SK-N-SH (cell line): Measurements from ENCODE around the gene MAP2K5.

Experiments used
- CHD2 ChIP-seq: fragments of 150-350 bp; IDR thresholded peaks from 2 replicates; pipeline ENCODE4 v1.6.1; 2018; ENCODE audit warnings: low read length; ENCODE audit not compliant: partially characterized antibody
- CTCF ChIP-seq: fragments of 200-600 bp; sonication (generic); IDR thresholded peaks from 2 replicates; pipeline ENCODE4 v1.6.1; 2017; ENCODE audit warnings: antibody characterized with exemption, mild to moderate bottlenecking, moderate library complexity
- ELF1 ChIP-seq: IDR thresholded peaks from 2 replicates; pipeline ENCODE4 v1.4.0; 2012
- EP300 ChIP-seq, 2 experiments: IDR thresholded peaks; 2 replicates each; pipeline versions ENCODE4 v1.4.0 to v1.6.1; 2012; ENCODE audit warnings: borderline replicate concordance in 1 of 2, low read depth in 1 of 2, low read length in 1 of 2
- FOXM1 ChIP-seq: IDR thresholded peaks from 2 replicates; pipeline ENCODE4 v1.4.0; 2012; ENCODE audit warnings: low read depth, mild to moderate bottlenecking
- GABPA ChIP-seq: IDR thresholded peaks from 2 replicates; pipeline ENCODE4 v1.4.0; 2012; ENCODE audit warnings: low read depth, mild to moderate bottlenecking
- SMC3 ChIP-seq: IDR thresholded peaks from 2 replicates; pipeline ENCODE4 v1.6.1; 2012; ENCODE audit warnings: low read depth, low read length, improper control_type of control experiment
- TAF1 ChIP-seq: IDR thresholded peaks from 2 replicates; pipeline ENCODE4 v1.6.1; 2012; ENCODE audit warnings: low read depth, mild to moderate bottlenecking, low read length, moderate library complexity, borderline replicate concordance
- USF1 ChIP-seq: IDR thresholded peaks from 2 replicates; pipeline ENCODE4 v1.4.0; 2012; ENCODE audit warnings: low read depth, borderline replicate concordance
- YY1 ChIP-seq: IDR thresholded peaks from 2 replicates; pipeline ENCODE4 v1.4.0; 2012; ENCODE audit warnings: low read depth, mild to moderate bottlenecking
- TF ChIP-seq, protein P1 (sequence below): fragments of 150-350 bp; IDR thresholded peaks from 2 replicates; pipeline ENCODE4 v1.6.1; 2017; ENCODE audit warnings: antibody characterized with exemption, low read length, low read depth, borderline replicate concordance

DNA sequence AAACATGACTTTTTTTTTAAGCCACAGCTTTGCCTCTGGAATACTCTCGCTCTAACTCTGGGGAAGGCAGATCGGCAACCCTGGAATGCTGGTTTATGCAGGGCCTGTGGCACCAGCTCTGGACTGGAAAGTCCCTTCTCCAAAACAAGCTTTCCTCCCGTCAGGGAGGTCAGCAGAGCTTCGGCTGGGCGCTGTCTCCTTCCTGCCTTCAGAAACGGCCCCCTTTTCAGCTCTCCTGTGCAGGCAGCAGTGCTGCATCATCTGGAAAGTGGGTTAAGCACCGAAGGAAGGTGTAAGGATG lies 240.1 kb downstream of the MAP2K5 start:
- TF ChIP-seq FOXM1 (no peak), USF1 (no peak), CTCF (no peak), CHD2 (no peak), ELF1 (no peak), YY1 (no peak), SMC3 (no peak), EP300 (IDR thresholded peaks at IDR 0.05; ENCODE audit: borderline replicate concordance in 1 of 2, low read depth in 1 of 2, low read length in 1 of 2) (no peak), TAF1 (no peak), GABPA (no peak)
- TF ChIP-seq, protein P1, sequence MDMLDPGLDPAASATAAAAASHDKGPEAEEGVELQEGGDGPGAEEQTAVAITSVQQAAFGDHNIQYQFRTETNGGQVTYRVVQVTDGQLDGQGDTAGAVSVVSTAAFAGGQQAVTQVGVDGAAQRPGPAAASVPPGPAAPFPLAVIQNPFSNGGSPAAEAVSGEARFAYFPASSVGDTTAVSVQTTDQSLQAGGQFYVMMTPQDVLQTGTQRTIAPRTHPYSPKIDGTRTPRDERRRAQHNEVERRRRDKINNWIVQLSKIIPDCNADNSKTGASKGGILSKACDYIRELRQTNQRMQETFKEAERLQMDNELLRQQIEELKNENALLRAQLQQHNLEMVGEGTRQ: no peak
